Gastrocnemius medialis (tissue), 4 donors: Measurements from ENCODE around the gene SLC37A1.

Source experiments
- POLR2A ChIP-seq, 2 donors: fragments of 450-650 bp; IDR thresholded peaks; one replicate each; pipeline ENCODE4 v1.6.1; 2017; ENCODE audit warnings: antibody characterized with exemption in 2 of 2, mild to moderate bottlenecking in 2 of 2, moderate library complexity in 2 of 2
- TF ChIP-seq, protein P1 (sequence below), 5 experiments: fragments of 450-650 bp in 3 of 5; fragments of 200-600 bp in 2 of 5; sonication (generic) in 2 of 5; IDR thresholded peaks in 4 of 5; conservative IDR thresholded peaks in 1 of 5; 1 replicate in 4 of 5; 2 replicates in 1 of 5; pipeline ENCODE4 v1.5.1; 2016 to 2019; ENCODE audit warnings: antibody characterized with exemption in 5 of 5, mild to moderate bottlenecking in 3 of 5, moderate library complexity in 3 of 5

DNA sequence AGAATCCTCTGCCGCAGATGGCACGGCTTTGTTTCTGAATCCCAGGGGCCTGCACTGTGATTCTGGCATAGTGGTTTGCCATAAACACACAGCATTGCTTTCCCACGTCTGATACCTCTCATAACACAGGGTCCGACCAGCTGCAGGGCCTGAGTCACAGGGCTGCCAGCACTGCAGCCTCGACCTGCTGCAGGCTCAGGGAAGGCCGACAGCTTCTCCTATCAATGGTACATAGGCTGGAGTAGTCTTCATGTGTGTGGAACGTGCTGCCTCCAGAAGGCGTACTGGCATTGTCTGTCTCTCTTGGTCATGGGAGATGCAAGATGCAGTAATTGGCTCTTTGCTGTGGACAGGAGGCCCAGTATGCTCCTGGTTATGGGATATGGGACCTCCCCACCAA lies 86.3 kb downstream of the SLC37A1 start:
- TF ChIP-seq, protein P1, sequence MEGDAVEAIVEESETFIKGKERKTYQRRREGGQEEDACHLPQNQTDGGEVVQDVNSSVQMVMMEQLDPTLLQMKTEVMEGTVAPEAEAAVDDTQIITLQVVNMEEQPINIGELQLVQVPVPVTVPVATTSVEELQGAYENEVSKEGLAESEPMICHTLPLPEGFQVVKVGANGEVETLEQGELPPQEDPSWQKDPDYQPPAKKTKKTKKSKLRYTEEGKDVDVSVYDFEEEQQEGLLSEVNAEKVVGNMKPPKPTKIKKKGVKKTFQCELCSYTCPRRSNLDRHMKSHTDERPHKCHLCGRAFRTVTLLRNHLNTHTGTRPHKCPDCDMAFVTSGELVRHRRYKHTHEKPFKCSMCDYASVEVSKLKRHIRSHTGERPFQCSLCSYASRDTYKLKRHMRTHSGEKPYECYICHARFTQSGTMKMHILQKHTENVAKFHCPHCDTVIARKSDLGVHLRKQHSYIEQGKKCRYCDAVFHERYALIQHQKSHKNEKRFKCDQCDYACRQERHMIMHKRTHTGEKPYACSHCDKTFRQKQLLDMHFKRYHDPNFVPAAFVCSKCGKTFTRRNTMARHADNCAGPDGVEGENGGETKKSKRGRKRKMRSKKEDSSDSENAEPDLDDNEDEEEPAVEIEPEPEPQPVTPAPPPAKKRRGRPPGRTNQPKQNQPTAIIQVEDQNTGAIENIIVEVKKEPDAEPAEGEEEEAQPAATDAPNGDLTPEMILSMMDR (IDR thresholded peaks at IDR 0.05 in 4 of 5, conservative IDR thresholded peaks at IDR 0.05 in 1 of 5), result no peak
- TF ChIP-seq POLR2A (IDR thresholded peaks at IDR 0.05), result no peak
